Keratinocyte (primary cell): Measurements from ENCODE around the gene TSPYL1.

ENCODE experiments used
- EZH2 ChIP-seq: IDR thresholded peaks from one replicate; pipeline ENCODE4 v1.6.1; 2012; ENCODE audit warnings: inconsistent platforms, mild to moderate bottlenecking, low read length, moderate library complexity
- TF ChIP-seq, protein P1 (sequence below), 3 experiments: IDR thresholded peaks in 1 of 3; conservative IDR thresholded peaks in 1 of 3; optimal IDR thresholded peaks in 1 of 3; 2 replicates in 2 of 3; 3 replicates in 1 of 3; pipeline versions ENCODE3 to v1.5.1; 2011; ENCODE audit warnings: low read length in 3 of 3, mild to moderate bottlenecking in 3 of 3, moderate library complexity in 2 of 3, control low read depth in 1 of 3, inconsistent platforms in 1 of 3; ENCODE audit not compliant: insufficient read depth in 2 of 3; ENCODE audit errors: extremely low read depth in 1 of 3

- TF ChIP-seq, protein P1, sequence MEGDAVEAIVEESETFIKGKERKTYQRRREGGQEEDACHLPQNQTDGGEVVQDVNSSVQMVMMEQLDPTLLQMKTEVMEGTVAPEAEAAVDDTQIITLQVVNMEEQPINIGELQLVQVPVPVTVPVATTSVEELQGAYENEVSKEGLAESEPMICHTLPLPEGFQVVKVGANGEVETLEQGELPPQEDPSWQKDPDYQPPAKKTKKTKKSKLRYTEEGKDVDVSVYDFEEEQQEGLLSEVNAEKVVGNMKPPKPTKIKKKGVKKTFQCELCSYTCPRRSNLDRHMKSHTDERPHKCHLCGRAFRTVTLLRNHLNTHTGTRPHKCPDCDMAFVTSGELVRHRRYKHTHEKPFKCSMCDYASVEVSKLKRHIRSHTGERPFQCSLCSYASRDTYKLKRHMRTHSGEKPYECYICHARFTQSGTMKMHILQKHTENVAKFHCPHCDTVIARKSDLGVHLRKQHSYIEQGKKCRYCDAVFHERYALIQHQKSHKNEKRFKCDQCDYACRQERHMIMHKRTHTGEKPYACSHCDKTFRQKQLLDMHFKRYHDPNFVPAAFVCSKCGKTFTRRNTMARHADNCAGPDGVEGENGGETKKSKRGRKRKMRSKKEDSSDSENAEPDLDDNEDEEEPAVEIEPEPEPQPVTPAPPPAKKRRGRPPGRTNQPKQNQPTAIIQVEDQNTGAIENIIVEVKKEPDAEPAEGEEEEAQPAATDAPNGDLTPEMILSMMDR (optimal IDR thresholded peaks at IDR 0.05 in 1 of 3, IDR thresholded peaks at IDR 0.05 in 1 of 3, conservative IDR thresholded peaks at IDR 0.05 in 1 of 3; ENCODE audit: extremely low read depth in 1 of 3, insufficient read depth in 2 of 3, low read length in 3 of 3), result no peak
- no peak for TF ChIP-seq EZH2
These were observed 26.0 kb downstream of the TSPYL1 start, which contains the start of gene TSPYL4 for GRCh38 chr6:116253505-116254296.
